NCI-H524 (cell line): ENCODE data around the gene TBC1D22B.
"Not testable (repeated sequence)": the region's sequence is repeated elsewhere in the genome, so short reads cannot be mapped to it uniquely, and the experiment has no call there.

ENCODE experiments used
- DNase-seq, 2 experiments: peaks; one replicate each; lab custom pipeline; 2025; lab: John Stamatoyannopoulos, UW

Gene TBC1D22B

GRCh38 chr6:37269105-37269504 is 11.5 kb downstream of the TBC1D22B start:
- DNase-seq, result no peak

GRCh38 chr6:37272834-37273566 is 15.4 kb downstream of the TBC1D22B start:
- no peak for DNase-seq

GRCh38 chr6:37273690-37274089 is 16.1 kb downstream of the TBC1D22B start:
- no peak for DNase-seq

GRCh38 chr6:37275350-37275749 is 17.8 kb downstream of the TBC1D22B start:
- DNase-seq, result no peak

- no peak for DNase-seq
Observed at GRCh38 chr6:37277001-37277409, 19.4 kb downstream of the TBC1D22B start.

- DNase-seq, result no peak
Observed at GRCh38 chr6:37279366-37280134, 22.0 kb downstream of the TBC1D22B start.

GRCh38 chr6:37280162-37280887 is 22.8 kb downstream of the TBC1D22B start:
- no peak for DNase-seq

- no peak for DNase-seq
Observed at GRCh38 chr6:37282371-37282770, 24.8 kb downstream of the TBC1D22B start.

GRCh38 chr6:37283268-37283667 is 25.7 kb downstream of the TBC1D22B start:
- peak in 1 of 2 experiments; percentile 0 for DNase-seq

GRCh38 chr6:37283671-37284151 is 26.1 kb downstream of the TBC1D22B start:
- DNase-seq, result no peak

- DNase-seq, result no peak
Observed at GRCh38 chr6:37284781-37285180, 27.2 kb downstream of the TBC1D22B start.

GRCh38 chr6:37285861-37286311 is 28.3 kb downstream of the TBC1D22B start:
- DNase-seq, result no peak

- no peak for DNase-seq
Observed at GRCh38 chr6:37287519-37288157, 30.1 kb downstream of the TBC1D22B start.

GRCh38 chr6:37288247-37288646 is 30.7 kb downstream of the TBC1D22B start:
- DNase-seq, result no peak

GRCh38 chr6:37289931-37290330 is 32.4 kb downstream of the TBC1D22B start:
- DNase-seq, result no peak

GRCh38 chr6:37293426-37293825 is 35.9 kb downstream of the TBC1D22B start:
- no peak for DNase-seq

GRCh38 chr6:37297637-37298036 is 40.1 kb downstream of the TBC1D22B start:
- DNase-seq, result not testable (repeated sequence)

- DNase-seq, result no peak
Observed at GRCh38 chr6:37298958-37299357, 41.4 kb downstream of the TBC1D22B start.

- no peak for DNase-seq
Observed at GRCh38 chr6:37299990-37300389, 42.4 kb downstream of the TBC1D22B start.

GRCh38 chr6:37302086-37302686 is 44.6 kb downstream of the TBC1D22B start:
- no peak for DNase-seq

- DNase-seq, result no peak
Observed at GRCh38 chr6:37303091-37303660, 45.6 kb downstream of the TBC1D22B start.
